ENCODE data around the gene TMEM115. TPM values are rescaled to one million over a fixed set of nuclear protein-coding genes. Genes with fewer than 3 reads are reported as not detected.
A peak's percentile ranks its signal among the peaks of the same experiment; 100 is the strongest.

Gene TMEM115
- total RNA-seq, 1 donor from 2014 or later, result 63.2 TPM

DNA sequence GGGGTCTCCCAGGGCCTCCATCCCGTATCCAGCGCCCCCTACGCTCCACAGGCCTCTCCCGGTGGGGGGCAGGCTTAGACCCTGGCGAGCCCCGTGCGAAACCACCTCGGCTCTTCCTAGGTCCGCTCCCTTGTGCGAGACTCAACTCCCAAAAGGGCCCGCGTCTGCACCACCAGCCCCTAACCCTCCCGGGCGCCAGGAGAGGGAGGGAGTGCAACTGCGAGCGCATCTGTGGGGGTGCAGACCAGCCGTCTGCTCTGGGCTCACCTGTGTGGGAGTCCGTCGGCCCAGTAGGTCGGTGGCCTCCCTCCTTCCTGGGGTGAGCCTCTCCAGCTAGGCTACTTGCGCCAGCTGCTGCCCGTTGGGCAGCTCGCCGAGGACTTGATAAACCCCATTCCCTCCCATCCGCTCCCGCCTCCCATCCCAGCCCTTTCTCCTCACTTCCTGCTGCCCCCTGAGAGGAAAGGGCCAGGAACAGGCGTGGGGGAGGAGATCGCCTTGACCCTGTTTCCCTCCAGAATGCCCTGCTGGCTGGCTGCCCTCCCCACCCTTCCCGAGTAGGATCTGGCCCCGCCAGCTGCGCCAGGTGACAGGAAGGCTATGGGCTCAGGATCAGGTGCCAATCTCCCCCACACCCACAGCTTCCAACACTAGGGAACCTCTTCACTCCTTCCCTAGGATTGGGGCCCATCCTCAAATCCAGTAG, 36.8 kb downstream of the TMEM115 start, which contains the start of gene HYAL2:
Gene HYAL2, minus strand, starts transcription at position 360 of the 706 bp plus-strand sequence. CDS start 2,256 bp downstream, outside the sequence.
- H3K36me3 Mint-ChIP-seq (ENCODE audit: unreplicated experiment), result no peaks in the 10 kb centered on the region
- TF ChIP-seq, protein P1, sequence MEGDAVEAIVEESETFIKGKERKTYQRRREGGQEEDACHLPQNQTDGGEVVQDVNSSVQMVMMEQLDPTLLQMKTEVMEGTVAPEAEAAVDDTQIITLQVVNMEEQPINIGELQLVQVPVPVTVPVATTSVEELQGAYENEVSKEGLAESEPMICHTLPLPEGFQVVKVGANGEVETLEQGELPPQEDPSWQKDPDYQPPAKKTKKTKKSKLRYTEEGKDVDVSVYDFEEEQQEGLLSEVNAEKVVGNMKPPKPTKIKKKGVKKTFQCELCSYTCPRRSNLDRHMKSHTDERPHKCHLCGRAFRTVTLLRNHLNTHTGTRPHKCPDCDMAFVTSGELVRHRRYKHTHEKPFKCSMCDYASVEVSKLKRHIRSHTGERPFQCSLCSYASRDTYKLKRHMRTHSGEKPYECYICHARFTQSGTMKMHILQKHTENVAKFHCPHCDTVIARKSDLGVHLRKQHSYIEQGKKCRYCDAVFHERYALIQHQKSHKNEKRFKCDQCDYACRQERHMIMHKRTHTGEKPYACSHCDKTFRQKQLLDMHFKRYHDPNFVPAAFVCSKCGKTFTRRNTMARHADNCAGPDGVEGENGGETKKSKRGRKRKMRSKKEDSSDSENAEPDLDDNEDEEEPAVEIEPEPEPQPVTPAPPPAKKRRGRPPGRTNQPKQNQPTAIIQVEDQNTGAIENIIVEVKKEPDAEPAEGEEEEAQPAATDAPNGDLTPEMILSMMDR (IDR thresholded peaks at IDR 0.05), result no peak
- H3K9me3 Mint-ChIP-seq (ENCODE audit: unreplicated experiment), result no peaks in the 10 kb centered on the region
- peak within 1 kb of the TSS; percentile 82 for H3K4me3 Mint-ChIP-seq (ENCODE audit: unreplicated experiment)
- H3K27me3 Mint-ChIP-seq (ENCODE audit: unreplicated experiment), result no peaks in the 10 kb centered on the region
- no peak for DNase-seq (ENCODE audit: extremely low spot score, unreplicated experiment)
- peak within 1 kb of the TSS; percentile 99 for H3K27ac Mint-ChIP-seq (ENCODE audit: unreplicated experiment)
- H3K4me1 Mint-ChIP-seq (ENCODE audit: unreplicated experiment), result peaks cover 33% of the 10 kb centered on the region

DNA sequence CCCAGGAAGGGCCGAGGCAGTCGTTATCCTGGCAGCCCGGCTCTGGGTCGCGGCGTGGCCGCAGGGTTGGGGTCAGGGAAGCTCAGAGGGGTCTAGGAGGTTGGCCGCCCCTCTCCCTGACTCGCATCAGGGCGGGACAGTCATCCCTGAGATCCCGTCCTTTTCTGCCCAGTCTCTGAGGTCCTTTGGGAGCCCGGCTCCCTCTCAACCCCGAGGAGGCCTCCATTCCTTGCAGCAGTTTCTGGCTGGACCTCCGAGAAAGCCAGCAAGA, 37.3 kb downstream of the TMEM115 start:
- H3K9me3 Mint-ChIP-seq (ENCODE audit: unreplicated experiment), result no peaks in the 10 kb centered on the region
- no peaks in the 10 kb centered on the region for H3K36me3 Mint-ChIP-seq (ENCODE audit: unreplicated experiment)
- H3K27me3 Mint-ChIP-seq (ENCODE audit: unreplicated experiment), result no peaks in the 10 kb centered on the region
- no peak overlapping the region for H3K27ac Mint-ChIP-seq (ENCODE audit: unreplicated experiment)
- no peak overlapping the region for H3K4me3 Mint-ChIP-seq (ENCODE audit: unreplicated experiment)
- H3K4me1 Mint-ChIP-seq (ENCODE audit: unreplicated experiment), result peaks cover 30% of the 10 kb centered on the region
- TF ChIP-seq, protein P1 (IDR thresholded peaks at IDR 0.05), result no peak
- no peak for DNase-seq (ENCODE audit: extremely low spot score, unreplicated experiment)

DNA sequence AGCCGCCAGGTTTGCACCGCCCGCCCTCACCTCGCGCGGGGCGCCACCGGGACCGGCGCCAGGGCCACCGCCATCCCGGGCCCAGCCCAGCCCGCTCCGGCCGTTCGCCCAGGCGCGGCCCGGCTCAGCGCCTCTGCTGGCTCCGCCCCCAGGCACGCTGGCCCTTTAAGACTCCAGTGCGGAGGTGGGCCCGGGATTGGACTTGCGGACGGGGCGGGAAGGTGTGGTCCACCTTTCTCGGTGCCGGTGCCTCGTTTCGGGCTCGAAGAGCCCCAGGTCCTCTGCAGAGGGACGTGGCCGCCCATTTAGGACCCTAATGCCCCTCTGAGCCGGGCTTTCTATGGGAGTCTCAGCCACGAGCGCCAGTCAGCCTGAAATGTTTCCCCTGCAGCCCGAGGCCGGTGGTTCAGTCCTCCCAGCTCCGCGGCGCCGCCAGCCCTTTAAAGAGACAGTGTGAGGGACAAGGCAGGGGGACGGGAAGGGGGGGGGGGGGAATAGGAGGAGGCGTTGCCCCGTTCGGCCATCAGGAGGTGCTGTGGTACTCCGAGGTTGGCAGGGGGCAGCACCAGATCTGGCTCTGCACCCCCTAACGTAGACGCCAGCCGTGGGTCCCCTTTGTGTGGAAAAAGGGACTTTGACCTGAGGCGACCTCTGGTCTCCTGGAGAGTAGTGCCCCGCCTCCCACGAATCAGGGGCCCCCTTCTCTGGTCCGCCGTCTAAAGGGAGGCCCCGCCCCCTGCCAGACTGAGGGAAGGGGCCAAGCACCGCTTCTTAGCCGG, 37.8 kb downstream of the TMEM115 start:
- no peaks in the 10 kb centered on the region for H3K9me3 Mint-ChIP-seq (ENCODE audit: unreplicated experiment)
- peaks cover 3% of the 10 kb centered on the region for H3K36me3 Mint-ChIP-seq (ENCODE audit: unreplicated experiment)
- peak overlapping the region; percentile 82 for H3K4me3 Mint-ChIP-seq (ENCODE audit: unreplicated experiment)
- TF ChIP-seq, protein P1 (IDR thresholded peaks at IDR 0.05), result peak; percentile 67
- DNase-seq (ENCODE audit: extremely low spot score, unreplicated experiment), result peak; percentile 95
- peaks cover 32% of the 10 kb centered on the region for H3K4me1 Mint-ChIP-seq (ENCODE audit: unreplicated experiment)
- H3K27me3 Mint-ChIP-seq (ENCODE audit: unreplicated experiment), result no peaks in the 10 kb centered on the region
- H3K27ac Mint-ChIP-seq (ENCODE audit: unreplicated experiment), result peak overlapping the region; percentile 99

DNA sequence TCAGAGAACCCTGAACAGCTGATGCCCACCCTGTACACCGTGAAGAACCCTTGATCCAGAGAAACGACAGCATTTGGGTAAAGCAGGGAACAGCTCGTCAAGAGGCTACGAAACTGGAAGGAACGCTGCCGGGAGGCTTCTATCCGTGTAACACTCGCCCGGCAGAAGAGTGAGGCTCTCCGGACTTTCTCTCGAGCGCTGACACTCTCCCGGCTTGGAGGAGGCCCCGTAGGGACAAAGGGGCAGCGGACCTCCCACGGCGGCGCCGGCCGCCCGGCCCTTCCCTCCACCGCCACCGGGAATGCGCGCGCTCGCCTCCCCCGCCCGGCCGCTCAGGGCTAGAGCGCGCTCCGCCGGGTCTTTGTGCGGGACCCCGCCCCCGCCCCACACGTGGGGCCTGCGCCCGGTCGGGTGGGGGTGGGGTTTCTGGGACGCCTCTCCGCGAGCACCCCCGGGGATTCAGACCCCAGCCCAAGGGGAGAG, 38.4 kb downstream of the TMEM115 start:
- Mint-ChIP-seq H3K27ac (ENCODE audit: unreplicated experiment) (peak overlapping the region; percentile 60), H3K9me3 (ENCODE audit: unreplicated experiment) (no peaks in the 10 kb centered on the region), H3K36me3 (ENCODE audit: unreplicated experiment) (peaks cover 7% of the 10 kb centered on the region), H3K4me3 (ENCODE audit: unreplicated experiment) (peak overlapping the region; percentile 84), H3K27me3 (ENCODE audit: unreplicated experiment) (no peaks in the 10 kb centered on the region), H3K4me1 (ENCODE audit: unreplicated experiment) (peaks cover 32% of the 10 kb centered on the region)
- TF ChIP-seq, protein P1 (IDR thresholded peaks at IDR 0.05), result no peak
- DNase-seq (ENCODE audit: extremely low spot score, unreplicated experiment), result peak; percentile 91
